Stimulated activated naive B cell treated with anti-CD40 and anti-IgM and Interleukin-4, amounts not matched to agents 10 μg/mL and 1 μg/mL and 100 μg/mL, for 72 hours (primary cell): Measurements from ENCODE around the gene LRRC27.
"Not testable (repeated sequence)": the region's sequence is repeated elsewhere in the genome, so short reads cannot be mapped to it uniquely, and the experiment has no call there.

Source experiments
- ATAC-seq, 2 donors: fragments of 150-1000 bp; cut with Tn5 transposase; replicated peaks; 2 replicates each; pipeline ENCODE4 v1.10.0; 2021; ENCODE audit warnings: moderate library complexity in 1 of 2
- DNase-seq: peaks from one replicate; pipeline ENCODE4 v3.0.0; 2021
- H3K27ac Mint-ChIP-seq: one replicate; pipeline ENCODE4 v1.8.0; 2022; ENCODE audit warnings: mild to moderate bottlenecking, mixed read lengths
- H3K27me3 Mint-ChIP-seq, 2 donors: one replicate each; pipeline ENCODE4 v1.8.0; 2022; ENCODE audit warnings: mixed read lengths in 2 of 2
- H3K36me3 Mint-ChIP-seq, 2 donors: one replicate each; pipeline ENCODE4 v1.8.0; 2022; ENCODE audit warnings: mixed read lengths in 2 of 2, mild to moderate bottlenecking in 1 of 2
- H3K4me1 Mint-ChIP-seq, 2 donors: one replicate each; pipeline ENCODE4 v1.8.0; 2022; ENCODE audit warnings: mixed read lengths in 2 of 2, mild to moderate bottlenecking in 1 of 2
- H3K4me3 Mint-ChIP-seq, 2 donors: one replicate each; pipeline ENCODE4 v1.8.0; 2022; ENCODE audit warnings: mild to moderate bottlenecking in 2 of 2, mixed read lengths in 2 of 2, moderate library complexity in 1 of 2
- H3K9me3 Mint-ChIP-seq, 2 donors: one replicate each; pipeline ENCODE4 v1.8.0; 2022; ENCODE audit warnings: mixed read lengths in 2 of 2, mild to moderate bottlenecking in 1 of 2

Gene LRRC27

GRCh38 chr10:132369636-132370185, 37.7 kb downstream of the LRRC27 start:
- peaks cover 13 to 15% of the 10 kb centered on the region in 2 donors for H3K27me3 Mint-ChIP-seq
- ATAC-seq: no peak

GRCh38 chr10:132370426-132371340, 38.7 kb downstream of the LRRC27 start:
- DNase-seq (no peak), ATAC-seq (no peak)
- peaks cover 3 to 5% of the 10 kb centered on the region in 2 donors for H3K4me1 Mint-ChIP-seq
- peaks cover 13 to 15% of the 10 kb centered on the region in 2 donors for H3K27me3 Mint-ChIP-seq
- no peak overlapping the region for H3K4me3 Mint-ChIP-seq
- H3K27ac Mint-ChIP-seq: no peak overlapping the region
- peaks cover 13 to 24% of the 10 kb centered on the region in 2 donors for H3K36me3 Mint-ChIP-seq
- no peaks in the 10 kb centered on the region for H3K9me3 Mint-ChIP-seq

More at GRCh38 chr10:132369636-132370185, 37.7 kb downstream of the LRRC27 start:
- Mint-ChIP-seq H3K4me3 (no peak overlapping the region), H3K9me3 (no peaks in the 10 kb centered on the region), H3K4me1 (peaks cover 3 to 7% of the 10 kb centered on the region in 2 donors), H3K36me3 (peaks cover 19 to 30% of the 10 kb centered on the region in 2 donors), H3K27ac (no peak overlapping the region)
- no peak for DNase-seq

- no peaks in the 10 kb centered on the region for H3K9me3 Mint-ChIP-seq
- DNase-seq (no peak), ATAC-seq (peak in 1 of 2 donors; percentile 46)
- H3K36me3 Mint-ChIP-seq: peaks cover 13 to 21% of the 10 kb centered on the region in 2 donors
- no peak overlapping the region for H3K27ac Mint-ChIP-seq
- peaks cover 13 to 15% of the 10 kb centered on the region in 2 donors for H3K27me3 Mint-ChIP-seq
- H3K4me3 Mint-ChIP-seq: no peak overlapping the region
- peaks cover 3 to 5% of the 10 kb centered on the region in 2 donors for H3K4me1 Mint-ChIP-seq
Observed at GRCh38 chr10:132371641-132372081, 39.7 kb downstream of the LRRC27 start.

GRCh38 chr10:132372516-132373095, 40.6 kb downstream of the LRRC27 start:
- Mint-ChIP-seq H3K4me1 (peaks cover 3 to 5% of the 10 kb centered on the region in 2 donors), H3K27ac (no peak overlapping the region), H3K36me3 (peaks cover 4 to 12% of the 10 kb centered on the region in 2 donors), H3K4me3 (no peak overlapping the region), H3K27me3 (peaks cover 13 to 15% of the 10 kb centered on the region in 2 donors), H3K9me3 (no peaks in the 10 kb centered on the region)
- no peak for ATAC-seq
- no peak for DNase-seq

GRCh38 chr10:132373241-132373955, 41.4 kb downstream of the LRRC27 start:
- no peak for DNase-seq
- Mint-ChIP-seq H3K36me3 (peaks cover 3 to 11% of the 10 kb centered on the region in 2 donors), H3K4me1 (peaks cover 3 to 5% of the 10 kb centered on the region in 2 donors), H3K27me3 (peaks cover 13 to 15% of the 10 kb centered on the region in 2 donors), H3K27ac (no peak overlapping the region), H3K4me3 (no peak overlapping the region), H3K9me3 (no peaks in the 10 kb centered on the region)
- ATAC-seq: no peak

GRCh38 chr10:132374176-132374575, 42.2 kb downstream of the LRRC27 start:
- Mint-ChIP-seq H3K9me3 (no peaks in the 10 kb centered on the region), H3K4me1 (peaks cover 3 to 5% of the 10 kb centered on the region in 2 donors), H3K4me3 (no peak overlapping the region), H3K27me3 (peaks cover 13 to 15% of the 10 kb centered on the region in 2 donors), H3K27ac (no peak overlapping the region), H3K36me3 (peaks cover 5 to 6% of the 10 kb centered on the region in 2 donors)
- DNase-seq (no peak), ATAC-seq (no peak)

GRCh38 chr10:132374612-132375011, 42.6 kb downstream of the LRRC27 start:
- Mint-ChIP-seq H3K27ac (no peak overlapping the region), H3K4me3 (no peak overlapping the region), H3K27me3 (peaks cover 13 to 15% of the 10 kb centered on the region in 2 donors), H3K4me1 (peaks cover 3 to 5% of the 10 kb centered on the region in 2 donors), H3K36me3 (peaks cover 7% of the 10 kb centered on the region in 2 donors), H3K9me3 (no peaks in the 10 kb centered on the region)
- ATAC-seq (no peak), DNase-seq (no peak)

- no peaks in the 10 kb centered on the region for H3K9me3 Mint-ChIP-seq
- ATAC-seq (no peak), DNase-seq (no peak)
- peaks cover 13 to 15% of the 10 kb centered on the region in 2 donors for H3K27me3 Mint-ChIP-seq
- H3K4me1 Mint-ChIP-seq: peaks cover 3 to 5% of the 10 kb centered on the region in 2 donors
- no peak overlapping the region for H3K27ac Mint-ChIP-seq
- peaks cover 7% of the 10 kb centered on the region in 2 donors for H3K36me3 Mint-ChIP-seq
- no peak overlapping the region for H3K4me3 Mint-ChIP-seq
Observed at GRCh38 chr10:132375116-132375794, 43.3 kb downstream of the LRRC27 start.

GRCh38 chr10:132375795-132376297, 43.9 kb downstream of the LRRC27 start:
- no peaks in the 10 kb centered on the region for H3K9me3 Mint-ChIP-seq
- no peak overlapping the region for H3K27ac Mint-ChIP-seq
- H3K36me3 Mint-ChIP-seq: peaks cover 7% of the 10 kb centered on the region in 2 donors
- peaks cover 3 to 5% of the 10 kb centered on the region in 2 donors for H3K4me1 Mint-ChIP-seq
- peaks cover 11 to 13% of the 10 kb centered on the region in 2 donors for H3K27me3 Mint-ChIP-seq
- ATAC-seq (no peak), DNase-seq (no peak)
- no peak overlapping the region for H3K4me3 Mint-ChIP-seq

- Mint-ChIP-seq H3K27me3 (peaks cover 6 to 7% of the 10 kb centered on the region in 2 donors), H3K9me3 (no peaks in the 10 kb centered on the region), H3K4me3 (no peak overlapping the region), H3K4me1 (peaks cover 3 to 5% of the 10 kb centered on the region in 2 donors), H3K27ac (no peak overlapping the region), H3K36me3 (peaks cover 7% of the 10 kb centered on the region in 2 donors)
- DNase-seq (no peak), ATAC-seq (no peak)
Observed at GRCh38 chr10:132376394-132376851, 44.4 kb downstream of the LRRC27 start.

- Mint-ChIP-seq H3K27ac (no peak overlapping the region), H3K36me3 (peaks cover 4% of the 10 kb centered on the region in 2 donors), H3K27me3 (no peaks in the 10 kb centered on the region), H3K4me1 (no peaks in the 10 kb centered on the region), H3K4me3 (no peak overlapping the region), H3K9me3 (no peaks in the 10 kb centered on the region)
- DNase-seq: no peak
- ATAC-seq: no peak
Observed at GRCh38 chr10:132377326-132377725, 45.3 kb downstream of the LRRC27 start.

- H3K27ac Mint-ChIP-seq, H3K9me3 Mint-ChIP-seq, H3K4me3 Mint-ChIP-seq, H3K36me3 Mint-ChIP-seq, DNase-seq, H3K4me1 Mint-ChIP-seq, H3K27me3 Mint-ChIP-seq, ATAC-seq: not testable (repeated sequence)
Observed at GRCh38 chr10:132379026-132379425, 47.0 kb downstream of the LRRC27 start.

- not testable (repeated sequence) for DNase-seq, ATAC-seq, H3K36me3 Mint-ChIP-seq, H3K27ac Mint-ChIP-seq, H3K4me1 Mint-ChIP-seq, H3K4me3 Mint-ChIP-seq, H3K9me3 Mint-ChIP-seq, H3K27me3 Mint-ChIP-seq
Observed at GRCh38 chr10:132380986-132381385, 49.0 kb downstream of the LRRC27 start.
